ENCODE results near the gene SRPRA.

The SRPRA gene

DNA sequence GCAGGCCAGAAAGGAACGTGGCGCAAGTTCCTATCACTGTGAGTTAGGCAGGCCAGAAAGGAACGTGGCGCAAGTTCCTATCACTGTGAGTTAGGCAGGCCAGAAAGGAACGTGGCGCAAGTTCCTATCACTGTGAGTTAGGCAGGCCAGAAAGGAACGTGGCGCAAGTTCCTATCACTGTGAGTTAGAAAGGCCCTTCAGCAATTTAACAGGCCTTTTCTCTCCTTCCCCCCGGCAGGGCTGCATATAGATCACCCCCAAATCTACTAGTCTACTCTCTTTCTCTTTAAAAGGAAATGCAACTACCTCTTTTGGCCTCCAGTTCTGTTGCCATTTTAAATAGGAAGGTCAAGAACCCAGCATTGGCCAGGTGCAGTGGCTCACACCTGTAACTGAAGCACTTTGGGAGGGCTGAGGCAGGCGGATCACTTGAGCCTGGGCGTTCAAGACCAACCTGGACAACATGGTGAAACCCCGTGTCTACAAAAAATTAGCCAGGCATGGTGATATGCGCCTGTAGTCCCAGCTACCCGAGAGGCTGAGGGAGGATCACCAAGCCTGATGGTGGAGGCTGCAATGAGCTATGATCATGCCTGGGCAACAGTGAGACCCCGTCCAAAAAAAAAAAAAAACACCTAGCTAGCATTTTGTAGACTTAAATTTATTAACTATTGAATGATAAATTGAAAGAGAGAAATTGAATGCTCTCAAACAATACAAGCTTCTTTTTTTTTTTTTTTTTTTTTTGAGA, 42.2 kb downstream of the SRPRA start:
- DNase-seq: no peak

DNA sequence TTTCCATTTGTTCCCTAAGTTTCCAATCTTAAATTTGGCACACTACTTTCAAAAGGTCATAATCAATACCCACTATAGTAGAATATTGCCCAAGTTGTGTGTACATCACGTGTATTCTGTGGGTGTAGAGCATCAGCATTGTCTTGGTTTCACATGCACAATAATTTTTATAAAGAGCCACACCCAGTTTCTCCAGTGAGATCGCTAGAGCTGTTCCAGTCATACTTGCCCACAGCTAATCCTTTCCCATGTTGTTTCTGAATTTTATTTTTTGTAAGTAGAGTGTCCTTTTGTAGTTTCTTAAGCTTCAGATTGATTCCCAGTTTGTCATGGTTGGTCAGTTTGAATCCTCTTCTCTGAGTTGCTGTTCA, 43.4 kb downstream of the SRPRA start:
- no peak for DNase-seq

DNA sequence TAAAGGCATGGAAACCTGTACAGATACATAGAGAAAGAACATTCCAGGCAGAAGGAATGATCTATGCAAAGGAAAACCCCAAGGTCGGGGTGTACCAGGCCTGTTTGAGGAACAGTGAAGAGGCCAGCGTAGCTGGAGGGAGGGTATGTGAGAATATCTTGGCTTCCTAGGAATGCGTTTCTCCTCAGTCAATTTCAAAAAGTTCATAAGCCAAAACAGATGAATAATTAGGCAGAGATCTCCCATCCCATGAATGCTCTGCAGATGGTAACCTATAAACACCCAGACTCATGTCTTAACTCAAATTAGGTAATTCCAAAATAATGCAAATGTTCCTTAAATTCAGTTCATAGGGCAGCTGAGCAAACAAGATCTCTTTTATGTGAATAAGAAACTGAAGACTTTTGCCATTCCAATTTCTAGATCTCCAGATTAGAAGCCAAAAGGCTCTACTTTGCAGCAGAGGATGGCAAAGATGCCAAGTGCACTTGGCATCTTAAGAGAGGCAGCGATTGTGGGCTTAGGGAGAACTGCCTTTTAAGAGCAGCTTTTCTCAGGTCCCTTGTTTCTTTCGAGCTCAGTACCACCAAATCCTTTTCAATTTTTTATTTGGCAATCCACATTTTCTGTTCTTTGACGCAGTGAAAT, 43.9 kb downstream of the SRPRA start:
- DNase-seq: no peak

DNA sequence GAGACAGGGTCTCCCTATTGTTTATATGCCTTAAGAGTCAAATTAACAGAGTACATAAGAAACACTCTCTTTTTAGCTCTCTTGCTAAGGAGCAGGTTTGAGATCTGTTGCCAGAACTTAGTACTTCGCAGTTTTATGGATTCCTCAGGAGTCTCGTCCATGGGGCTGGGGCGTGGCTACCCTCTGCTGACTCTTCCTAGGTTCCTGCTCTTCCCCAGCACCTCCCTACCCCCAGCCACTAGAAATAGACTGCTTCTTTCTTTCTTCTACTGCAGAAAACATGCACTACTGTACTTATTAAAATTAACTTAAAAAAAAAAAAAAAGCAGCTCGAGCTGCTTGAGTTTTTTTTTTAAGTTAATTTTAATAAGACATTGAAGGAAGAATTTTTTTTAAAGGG, 49.1 kb downstream of the SRPRA start:
- DNase-seq: no peak

DNA sequence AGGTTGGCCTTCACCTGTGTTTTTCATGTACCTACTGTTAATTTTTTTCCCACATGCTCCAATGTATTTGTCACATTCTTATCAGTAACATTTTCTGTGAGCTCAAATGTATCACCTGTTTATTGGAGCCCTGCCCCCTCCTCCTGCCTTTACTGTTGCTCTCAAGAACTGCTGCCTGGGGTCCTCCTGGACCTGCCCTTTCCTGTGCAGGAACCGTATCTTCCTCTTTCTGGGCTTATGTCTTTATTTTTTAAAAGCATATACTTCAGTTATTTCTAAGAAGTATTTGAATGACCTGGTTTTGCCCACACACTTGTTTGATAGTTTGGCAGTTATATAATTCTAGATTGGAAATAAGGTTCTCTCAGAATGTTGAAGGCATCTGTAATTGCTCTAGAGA, 51.2 kb downstream of the SRPRA start:
- DNase-seq: no peak

DNA sequence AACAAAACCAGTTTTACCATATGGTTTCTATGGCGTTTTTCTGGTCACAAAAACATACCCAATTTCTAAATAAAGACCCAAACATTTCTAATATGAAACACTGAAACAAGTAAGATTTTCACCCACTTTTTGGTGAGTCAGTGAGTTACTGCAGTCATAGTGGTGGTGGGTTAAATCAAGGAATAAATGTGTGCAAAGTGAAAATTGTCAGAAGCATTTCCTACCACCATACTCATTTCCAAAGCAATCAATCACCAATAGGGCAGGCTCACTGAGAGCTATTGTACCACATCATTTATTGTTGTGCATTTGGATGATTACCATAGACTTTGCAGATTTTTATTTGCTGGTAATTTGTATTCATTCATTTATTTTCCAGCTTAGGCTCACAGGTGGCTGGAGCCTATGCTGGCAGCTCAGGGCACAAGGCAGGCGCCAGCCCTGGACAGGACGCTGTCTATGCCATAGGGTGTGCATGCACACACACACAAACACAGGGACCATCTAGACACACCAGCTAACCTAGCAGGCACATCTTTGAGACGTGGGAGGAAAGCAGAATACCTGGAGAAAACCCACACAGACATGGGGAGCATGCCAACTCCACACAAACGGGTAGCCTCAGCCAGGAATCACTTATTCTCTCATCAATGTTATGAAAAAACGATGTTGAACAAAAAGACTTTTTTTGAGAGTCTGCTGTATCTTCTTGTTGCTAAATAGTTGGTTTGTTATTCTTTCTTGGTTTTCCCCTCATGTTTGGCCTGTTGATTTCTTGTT, 52.0 kb downstream of the SRPRA start:
- DNase-seq: no peak

DNA sequence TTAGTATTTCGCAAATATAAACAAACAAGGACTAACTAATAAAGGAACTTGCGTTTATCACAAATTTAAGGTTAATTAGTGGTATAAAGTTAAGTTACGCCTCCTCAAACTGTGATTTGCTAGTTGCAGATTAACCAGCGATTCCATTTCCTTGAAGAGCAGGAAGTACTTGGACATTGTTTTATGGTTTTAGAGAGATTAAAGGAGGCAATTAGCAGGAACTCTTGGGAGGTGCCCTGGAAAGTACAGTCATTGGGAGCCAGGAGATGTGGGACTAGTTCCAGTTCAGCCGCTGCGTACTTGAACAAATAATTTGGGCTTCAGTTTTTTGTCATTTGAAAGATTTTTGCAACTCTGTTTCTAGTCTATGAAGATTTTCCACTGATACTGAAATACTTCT, 53.9 kb downstream of the SRPRA start:
- no peak for DNase-seq

DNA sequence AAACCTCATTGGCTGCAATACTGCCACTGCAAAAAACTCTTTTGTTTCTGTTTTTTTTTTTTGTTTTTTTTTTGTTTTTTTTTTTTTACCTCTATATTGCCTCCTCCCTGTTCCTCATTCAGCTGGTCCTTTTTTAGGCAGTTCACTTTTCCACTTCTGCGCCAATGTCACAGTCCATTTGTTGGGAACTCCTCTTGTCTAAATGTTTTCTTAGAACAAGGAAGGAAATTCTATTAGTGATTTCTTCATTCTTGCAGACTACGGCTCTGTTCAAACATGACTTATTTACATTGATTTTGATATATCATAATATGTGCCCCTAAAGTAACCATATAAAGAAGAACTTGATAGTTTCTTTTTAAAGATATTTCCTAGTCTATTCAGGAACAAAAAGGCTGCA, 54.3 kb downstream of the SRPRA start:
- no peak for DNase-seq

All from OCI-M1 (cell line).